Caco-2 (cell line): ENCODE data around the gene PHACTR1. TPM values are rescaled to one million over a fixed set of nuclear protein-coding genes. Genes with fewer than 3 reads are reported as not detected.

Experiments
- BruUV-seq: library from RNA; stranded (reverse); fragments of 400-500 nt; replicated peaks from 2 replicates; lab custom pipeline; 2021; lab: Mats Ljungman, UMichigan
- CTCF ChIA-PET: fragments of 300-600 bp; sonication (Branson Sonifier 250); formaldehyde crosslinking; loops from one replicate; lab custom pipeline; 2022; ENCODE audit warnings: antibody characterized with exemption; lab: Charles Lee
- POLR2A ChIA-PET: fragments of 300-600 bp; sonication (Branson Sonifier 250); formaldehyde crosslinking; loops from one replicate; lab custom pipeline; 2022; ENCODE audit warnings: antibody characterized with exemption; lab: Charles Lee
- DNase-seq, 2 experiments: peaks; one replicate each; pipeline versions ENCODE4 v3.0.0 to v3.0.0-alpha.2; 2020 to 2022
- H3K27me3 ChIP-seq: replicated peaks from 2 replicates; pipeline ENCODE4 v1.6.0; 2011; ENCODE audit warnings: low read length; ENCODE audit not compliant: control insufficient read depth, insufficient read depth
- H3K36me3 ChIP-seq: 2 replicates; pipeline ENCODE4 v1.5.1; 2011; ENCODE audit warnings: low read length; ENCODE audit not compliant: control insufficient read depth, insufficient read depth
- H3K4me1 ChIP-seq: fragments of 250-450 bp; sonication (Bioruptor Pico); 2 replicates; pipeline ENCODE4 v1.5.1; 2020; ENCODE audit warnings: mild to moderate bottlenecking
- H3K4me3 ChIP-seq: 2 replicates; pipeline ENCODE4 v1.5.1; 2011; ENCODE audit warnings: low read depth, mild to moderate bottlenecking, control low read depth, low read length
- H3K9me3 ChIP-seq: fragments of 250-450 bp; sonication (Bioruptor Pico); 2 replicates; pipeline ENCODE4 v1.5.1; 2020; ENCODE audit warnings: mild to moderate bottlenecking, moderate library complexity
- H3K27ac Mint-ChIP-seq: one replicate; pipeline ENCODE4 v1.8.0; 2022; ENCODE audit warnings: mixed read lengths; ENCODE audit not compliant: unreplicated experiment
- H3K27me3 Mint-ChIP-seq: one replicate; pipeline ENCODE4 v1.8.0; 2022; ENCODE audit warnings: mixed read lengths; ENCODE audit not compliant: insufficient read depth, unreplicated experiment
- H3K36me3 Mint-ChIP-seq: one replicate; pipeline ENCODE4 v1.8.0; 2022; ENCODE audit warnings: mild to moderate bottlenecking, mixed read lengths; ENCODE audit not compliant: insufficient read depth, unreplicated experiment
- H3K4me1 Mint-ChIP-seq: one replicate; pipeline ENCODE4 v1.8.0; 2022; ENCODE audit warnings: low read depth, mixed read lengths; ENCODE audit not compliant: unreplicated experiment
- H3K4me3 Mint-ChIP-seq: one replicate; pipeline ENCODE4 v1.8.0; 2022; ENCODE audit warnings: mild to moderate bottlenecking, moderate library complexity, mixed read lengths; ENCODE audit not compliant: unreplicated experiment
- H3K9me3 Mint-ChIP-seq: one replicate; pipeline ENCODE4 v1.8.0; 2022; ENCODE audit warnings: mixed read lengths; ENCODE audit not compliant: unreplicated experiment
- intact Hi-C: fragments of 100-400 bp; cut with micrococcal nuclease; formaldehyde crosslinking; loops from one replicate; pipeline ENCODE4 v1.10.0; 2022; ENCODE audit not compliant: unreplicated experiment
- total RNA-seq: library from RNA; stranded (reverse); gene quantifications from 2 replicates; pipeline ENCODE4 v1.2.3, GENCODE V29; 2022
- TF ChIP-seq, protein P1 (sequence below), 2 experiments: fragments of 200-600 bp in 1 of 2; IDR thresholded peaks; 1 replicate in 1 of 2; 2 replicates in 1 of 2; pipeline versions ENCODE4 v1.5.1 to v1.8.0; 2011 to 2022; ENCODE audit warnings: antibody characterized with exemption in 1 of 2, control low read depth in 1 of 2, inconsistent platforms in 1 of 2, low read depth in 1 of 2, low read length in 1 of 2, mild to moderate bottlenecking in 1 of 2, moderate library complexity in 1 of 2; ENCODE audit not compliant: insufficient read depth in 1 of 2, severe bottlenecking in 1 of 2, unreplicated experiment in 1 of 2

The PHACTR1 gene
- total RNA-seq, 1 experiment from 2014 or later: 0.41 TPM

DNA sequence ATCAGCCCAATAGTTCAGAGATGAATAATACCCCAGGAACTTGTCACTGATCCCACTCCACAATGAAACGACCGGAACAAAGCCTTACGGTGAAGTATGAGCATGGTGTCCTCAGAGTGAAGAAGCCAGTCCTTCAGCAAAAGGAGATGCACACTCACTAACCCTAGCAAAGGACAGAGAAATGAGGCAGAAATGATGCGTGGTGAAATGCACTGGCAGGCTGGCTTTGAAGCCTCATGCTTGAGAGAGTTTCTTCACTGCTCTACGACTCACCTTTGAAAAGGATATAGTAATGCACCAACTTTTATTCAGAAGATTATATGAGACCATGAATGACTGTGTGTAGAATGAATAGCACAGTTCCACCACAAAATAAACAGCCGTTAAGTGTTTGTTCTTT is 74.8 kb downstream of the PHACTR1 start:
- Mint-ChIP-seq H3K27me3 (peaks cover 15% of the 10 kb centered on the region), H3K4me1 (no peaks in the 10 kb centered on the region), H3K4me3 (no peak overlapping the region), H3K36me3 (no peaks in the 10 kb centered on the region), H3K9me3 (no peaks in the 10 kb centered on the region), H3K27ac (no peak overlapping the region)
- no peak overlapping the region for H3K4me3 ChIP-seq
- H3K9me3 ChIP-seq: no peaks in the 10 kb centered on the region
- intact Hi-C loops: no loop called here
- no peaks in the 10 kb centered on the region for H3K36me3 ChIP-seq
- no peak for DNase-seq
- BruUV-seq: no TSS peak
- H3K4me1 ChIP-seq: no peaks in the 10 kb centered on the region
- TF ChIP-seq, protein P1, sequence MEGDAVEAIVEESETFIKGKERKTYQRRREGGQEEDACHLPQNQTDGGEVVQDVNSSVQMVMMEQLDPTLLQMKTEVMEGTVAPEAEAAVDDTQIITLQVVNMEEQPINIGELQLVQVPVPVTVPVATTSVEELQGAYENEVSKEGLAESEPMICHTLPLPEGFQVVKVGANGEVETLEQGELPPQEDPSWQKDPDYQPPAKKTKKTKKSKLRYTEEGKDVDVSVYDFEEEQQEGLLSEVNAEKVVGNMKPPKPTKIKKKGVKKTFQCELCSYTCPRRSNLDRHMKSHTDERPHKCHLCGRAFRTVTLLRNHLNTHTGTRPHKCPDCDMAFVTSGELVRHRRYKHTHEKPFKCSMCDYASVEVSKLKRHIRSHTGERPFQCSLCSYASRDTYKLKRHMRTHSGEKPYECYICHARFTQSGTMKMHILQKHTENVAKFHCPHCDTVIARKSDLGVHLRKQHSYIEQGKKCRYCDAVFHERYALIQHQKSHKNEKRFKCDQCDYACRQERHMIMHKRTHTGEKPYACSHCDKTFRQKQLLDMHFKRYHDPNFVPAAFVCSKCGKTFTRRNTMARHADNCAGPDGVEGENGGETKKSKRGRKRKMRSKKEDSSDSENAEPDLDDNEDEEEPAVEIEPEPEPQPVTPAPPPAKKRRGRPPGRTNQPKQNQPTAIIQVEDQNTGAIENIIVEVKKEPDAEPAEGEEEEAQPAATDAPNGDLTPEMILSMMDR (IDR thresholded peaks at IDR 0.05; ENCODE audit: insufficient read depth in 1 of 2, low read depth in 1 of 2, low read length in 1 of 2, severe bottlenecking in 1 of 2, unreplicated experiment in 1 of 2): no peak
- H3K27me3 ChIP-seq: no peaks in the 10 kb centered on the region
- ChIA-PET POLR2A (no interaction called here), CTCF (no interaction called here)

DNA sequence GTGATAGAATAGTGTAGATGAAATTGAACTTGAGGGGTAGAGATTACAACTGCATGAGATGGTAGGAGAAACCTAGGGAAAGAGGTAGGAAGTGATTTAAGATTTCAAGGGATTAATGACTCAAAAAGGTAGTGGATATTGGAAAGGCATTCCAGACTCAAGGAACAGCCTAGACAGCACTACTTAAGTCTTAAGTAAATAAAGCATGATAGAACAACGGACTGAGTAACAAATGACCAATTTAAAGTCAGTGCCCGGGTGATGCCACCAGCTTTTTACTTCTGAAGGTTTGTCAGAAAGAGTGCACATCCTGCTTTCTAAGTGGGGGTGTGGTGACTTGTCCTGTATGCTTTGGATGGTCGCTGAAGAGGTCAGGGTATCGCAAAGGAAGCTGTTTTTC is 81.8 kb downstream of the PHACTR1 start:
- CTCF ChIA-PET: no interaction called here
- Histone ChIP-seq H3K4me3 (no peak overlapping the region), H3K27me3 (no peaks in the 10 kb centered on the region), H3K36me3 (no peaks in the 10 kb centered on the region), H3K4me1 (no peaks in the 10 kb centered on the region), H3K9me3 (no peaks in the 10 kb centered on the region)
- no TSS peak for BruUV-seq
- Mint-ChIP-seq H3K4me3 (no peak overlapping the region), H3K4me1 (no peaks in the 10 kb centered on the region), H3K36me3 (no peaks in the 10 kb centered on the region), H3K27ac (no peak overlapping the region), H3K9me3 (no peaks in the 10 kb centered on the region), H3K27me3 (peaks cover 35% of the 10 kb centered on the region)
- POLR2A ChIA-PET: no interaction called here
- DNase-seq: no peak
- intact Hi-C loops: no loop called here
- TF ChIP-seq, protein P1 (IDR thresholded peaks at IDR 0.05; ENCODE audit: insufficient read depth in 1 of 2, low read depth in 1 of 2, low read length in 1 of 2, severe bottlenecking in 1 of 2, unreplicated experiment in 1 of 2): no peak

DNA sequence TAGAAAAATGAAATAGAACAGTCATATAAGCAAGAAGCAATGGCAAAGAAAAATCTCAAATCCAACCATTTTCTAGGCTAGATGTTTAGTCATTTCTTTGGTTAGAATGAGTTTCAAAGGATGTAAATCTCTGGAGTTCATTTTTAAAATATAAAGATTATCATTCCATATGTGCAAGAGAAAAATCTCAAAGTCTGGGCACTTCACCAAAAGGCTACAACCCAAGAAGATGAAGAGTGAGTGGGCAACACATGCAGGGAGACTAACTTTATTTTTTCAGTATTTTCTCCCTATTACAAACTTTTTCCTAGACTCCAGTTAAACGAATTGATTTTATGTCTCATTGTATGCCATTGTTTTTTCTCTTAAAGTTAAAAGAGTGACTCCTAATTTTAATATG is 83.6 kb downstream of the PHACTR1 start:
- Mint-ChIP-seq H3K4me1 (no peaks in the 10 kb centered on the region), H3K4me3 (no peak overlapping the region), H3K9me3 (no peaks in the 10 kb centered on the region), H3K27me3 (peaks cover 32% of the 10 kb centered on the region), H3K27ac (no peak overlapping the region), H3K36me3 (no peaks in the 10 kb centered on the region)
- no peaks in the 10 kb centered on the region for H3K9me3 ChIP-seq
- no peak overlapping the region for H3K4me3 ChIP-seq
- no peaks in the 10 kb centered on the region for H3K27me3 ChIP-seq
- no peak for DNase-seq
- POLR2A ChIA-PET: no interaction called here
- no peaks in the 10 kb centered on the region for H3K4me1 ChIP-seq
- CTCF ChIA-PET: no interaction called here
- TF ChIP-seq, protein P1 (IDR thresholded peaks at IDR 0.05; ENCODE audit: insufficient read depth in 1 of 2, low read depth in 1 of 2, low read length in 1 of 2, severe bottlenecking in 1 of 2, unreplicated experiment in 1 of 2): no peak
- H3K36me3 ChIP-seq: no peaks in the 10 kb centered on the region
- BruUV-seq: no TSS peak
- intact Hi-C loops: no loop called here
